MG63 (cell line): Measurements from ENCODE around the gene VKORC1. TPM values are rescaled to one million over a fixed set of nuclear protein-coding genes. Genes with fewer than 3 reads are reported as not detected.

Experiments used
- DNase-seq: peaks from one replicate; pipeline ENCODE4 v3.0.0-alpha.2; 2020
- H3K27me3 ChIP-seq: fragments of 250-450 bp; sonication (Bioruptor Pico); 2 replicates; pipeline ENCODE4 v1.5.1; 2020; ENCODE audit warnings: mild to moderate bottlenecking, moderate library complexity
- H3K36me3 ChIP-seq: fragments of 250-450 bp; sonication (Bioruptor Pico); 2 replicates; pipeline ENCODE4 v1.5.1; 2020; ENCODE audit warnings: mild to moderate bottlenecking, moderate library complexity
- H3K4me3 ChIP-seq: fragments of 250-450 bp; sonication (Bioruptor Pico); 2 replicates; pipeline ENCODE4 v1.5.1; 2020; ENCODE audit warnings: mild to moderate bottlenecking, moderate library complexity
- H3K9me3 ChIP-seq: fragments of 250-450 bp; sonication (Bioruptor Pico); 2 replicates; pipeline ENCODE4 v1.5.1; 2020; ENCODE audit warnings: mild to moderate bottlenecking, moderate library complexity
- total RNA-seq: library from RNA; depleted of rRNA; stranded (reverse); fragments of >200 nt; shearing (Covaris generic); gene quantifications from 2 replicates; pipeline ENCODE4 v1.2.3, GENCODE V29; 2014; ENCODE audit warnings: low replicate concordance

VKORC1 gene
- total RNA-seq, 1 experiment from 2014 or later, result 146 TPM

DNA sequence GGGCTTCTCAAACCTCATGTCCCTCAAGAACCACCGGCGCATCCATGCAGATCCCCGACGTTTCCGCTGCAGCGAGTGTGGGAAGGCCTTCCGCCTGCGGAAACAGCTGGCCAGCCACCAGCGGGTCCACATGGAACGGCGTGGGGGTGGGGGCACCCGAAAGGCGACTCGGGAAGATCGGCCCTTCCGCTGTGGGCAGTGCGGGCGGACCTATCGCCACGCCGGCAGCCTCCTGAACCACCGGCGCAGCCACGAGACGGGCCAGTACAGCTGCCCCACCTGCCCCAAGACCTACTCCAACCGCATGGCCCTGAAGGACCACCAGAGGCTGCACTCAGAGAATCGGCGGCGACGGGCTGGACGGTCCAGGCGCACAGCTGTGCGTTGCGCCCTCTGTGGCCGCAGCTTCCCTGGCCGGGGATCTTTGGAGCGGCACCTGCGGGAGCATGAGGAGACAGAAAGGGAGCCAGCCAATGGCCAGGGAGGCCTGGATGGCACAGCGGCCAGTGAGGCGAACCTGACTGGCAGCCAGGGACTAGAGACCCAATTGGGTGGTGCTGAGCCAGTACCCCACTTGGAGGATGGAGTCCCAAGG is 14.5 kb downstream of the VKORC1 start:
- no peak for DNase-seq
- H3K9me3 ChIP-seq, result no peaks in the 10 kb centered on the region
- no peak overlapping the region for H3K4me3 ChIP-seq
- no peaks in the 10 kb centered on the region for H3K27me3 ChIP-seq
- H3K36me3 ChIP-seq, result peaks cover 67% of the 10 kb centered on the region

DNA sequence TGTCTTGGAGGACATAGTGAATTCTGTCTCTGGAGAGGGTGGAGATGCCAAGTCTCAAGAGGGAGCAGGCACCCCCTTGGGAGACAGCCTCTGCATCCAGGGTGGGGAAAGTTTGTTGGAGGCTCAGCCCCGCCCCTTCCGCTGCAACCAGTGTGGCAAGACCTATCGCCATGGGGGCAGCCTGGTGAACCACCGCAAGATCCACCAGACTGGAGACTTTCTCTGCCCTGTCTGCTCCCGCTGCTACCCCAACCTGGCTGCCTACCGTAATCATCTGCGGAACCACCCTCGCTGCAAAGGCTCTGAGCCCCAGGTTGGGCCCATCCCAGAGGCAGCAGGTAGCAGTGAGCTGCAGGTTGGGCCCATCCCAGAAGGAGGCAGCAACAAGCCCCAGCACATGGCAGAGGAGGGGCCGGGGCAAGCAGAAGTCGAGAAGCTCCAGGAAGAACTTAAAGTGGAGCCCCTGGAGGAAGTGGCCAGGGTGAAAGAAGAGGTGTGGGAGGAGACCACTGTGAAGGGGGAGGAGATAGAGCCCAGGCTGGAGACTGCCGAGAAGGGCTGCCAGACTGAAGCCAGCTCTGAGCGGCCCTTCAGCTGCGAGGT is 15.2 kb downstream of the VKORC1 start:
- no peaks in the 10 kb centered on the region for H3K9me3 ChIP-seq
- peaks cover 63% of the 10 kb centered on the region for H3K36me3 ChIP-seq
- no peak overlapping the region for H3K4me3 ChIP-seq
- H3K27me3 ChIP-seq, result no peaks in the 10 kb centered on the region
- DNase-seq, result no peak

DNA sequence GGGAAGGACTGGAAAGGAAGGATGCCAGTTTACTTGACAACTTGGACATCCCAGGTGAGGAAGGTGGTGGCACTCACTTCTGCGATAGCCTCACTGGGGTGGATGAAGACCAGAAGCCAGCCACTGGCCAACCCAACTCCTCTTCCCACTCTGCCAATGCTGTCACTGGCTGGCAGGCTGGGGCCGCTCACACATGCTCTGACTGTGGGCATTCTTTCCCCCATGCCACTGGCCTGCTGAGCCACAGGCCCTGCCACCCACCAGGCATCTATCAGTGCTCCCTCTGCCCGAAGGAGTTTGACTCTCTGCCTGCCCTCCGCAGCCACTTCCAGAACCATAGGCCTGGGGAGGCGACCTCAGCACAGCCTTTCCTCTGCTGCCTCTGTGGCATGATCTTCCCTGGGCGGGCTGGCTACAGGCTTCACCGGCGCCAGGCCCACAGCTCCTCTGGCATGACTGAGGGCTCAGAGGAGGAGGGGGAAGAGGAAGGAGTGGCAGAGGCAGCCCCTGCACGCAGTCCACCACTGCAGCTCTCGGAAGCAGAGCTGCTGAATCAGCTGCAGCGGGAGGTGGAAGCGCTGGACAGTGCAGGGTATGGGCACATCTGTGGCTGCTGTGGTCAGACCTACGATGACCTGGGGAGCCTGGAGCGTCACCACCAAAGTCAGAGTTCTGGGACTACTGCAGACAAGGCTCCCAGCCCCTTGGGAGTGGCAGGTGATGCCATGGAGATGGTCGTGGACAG is 15.8 kb downstream of the VKORC1 start:
- peaks cover 59% of the 10 kb centered on the region for H3K36me3 ChIP-seq

DNA sequence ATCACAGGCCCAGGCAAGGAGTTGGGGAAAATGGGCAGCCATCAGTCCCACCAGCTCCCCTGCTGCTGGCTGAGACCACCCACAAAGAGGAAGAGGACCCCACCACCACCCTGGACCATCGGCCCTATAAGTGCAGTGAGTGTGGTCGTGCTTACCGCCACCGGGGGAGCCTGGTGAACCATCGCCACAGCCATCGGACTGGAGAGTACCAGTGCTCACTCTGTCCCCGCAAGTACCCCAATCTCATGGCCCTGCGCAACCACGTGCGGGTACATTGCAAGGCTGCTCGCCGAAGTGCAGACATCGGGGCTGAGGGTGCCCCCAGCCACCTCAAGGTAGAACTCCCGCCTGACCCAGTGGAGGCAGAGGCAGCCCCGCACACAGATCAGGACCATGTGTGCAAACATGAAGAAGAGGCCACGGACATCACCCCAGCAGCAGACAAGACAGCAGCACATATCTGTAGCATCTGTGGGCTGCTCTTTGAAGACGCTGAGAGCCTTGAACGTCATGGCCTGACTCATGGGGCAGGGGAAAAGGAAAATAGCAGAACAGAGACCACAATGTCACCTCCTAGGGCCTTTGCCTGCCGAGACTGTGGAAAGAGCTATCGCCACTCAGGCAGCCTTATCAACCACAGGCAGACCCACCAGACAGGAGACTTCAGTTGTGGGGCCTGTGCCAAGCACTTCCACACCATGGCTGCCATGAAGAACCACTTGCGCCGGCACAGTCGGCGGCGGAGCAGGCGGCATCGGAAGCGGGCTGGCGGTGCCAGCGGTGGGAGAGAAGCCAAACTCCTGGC is 16.8 kb downstream of the VKORC1 start:
- Histone ChIP-seq H3K27me3 (no peaks in the 10 kb centered on the region), H3K4me3 (no peak overlapping the region), H3K36me3 (peaks cover 56% of the 10 kb centered on the region), H3K9me3 (no peaks in the 10 kb centered on the region)
- no peak for DNase-seq

More for the DNA sequence above, 15.8 kb downstream of the VKORC1 start:
- no peaks in the 10 kb centered on the region for H3K27me3 ChIP-seq
- DNase-seq, result no peak
- no peaks in the 10 kb centered on the region for H3K9me3 ChIP-seq
- no peak overlapping the region for H3K4me3 ChIP-seq

DNA sequence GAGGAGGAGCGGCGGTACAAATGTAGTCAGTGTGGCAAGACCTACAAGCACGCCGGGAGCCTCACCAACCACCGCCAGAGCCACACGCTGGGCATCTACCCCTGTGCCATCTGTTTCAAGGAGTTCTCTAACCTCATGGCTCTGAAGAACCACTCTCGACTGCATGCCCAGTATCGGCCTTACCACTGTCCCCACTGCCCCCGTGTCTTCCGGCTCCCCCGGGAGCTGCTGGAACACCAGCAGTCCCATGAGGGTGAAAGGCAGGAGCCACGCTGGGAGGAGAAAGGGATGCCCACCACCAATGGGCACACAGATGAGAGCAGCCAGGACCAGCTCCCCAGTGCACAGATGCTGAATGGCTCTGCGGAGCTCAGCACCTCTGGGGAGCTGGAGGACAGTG is 17.6 kb downstream of the VKORC1 start:
- Histone ChIP-seq H3K9me3 (no peaks in the 10 kb centered on the region), H3K4me3 (no peak overlapping the region), H3K36me3 (peaks cover 56% of the 10 kb centered on the region), H3K27me3 (no peaks in the 10 kb centered on the region)
- no peak for DNase-seq

DNA sequence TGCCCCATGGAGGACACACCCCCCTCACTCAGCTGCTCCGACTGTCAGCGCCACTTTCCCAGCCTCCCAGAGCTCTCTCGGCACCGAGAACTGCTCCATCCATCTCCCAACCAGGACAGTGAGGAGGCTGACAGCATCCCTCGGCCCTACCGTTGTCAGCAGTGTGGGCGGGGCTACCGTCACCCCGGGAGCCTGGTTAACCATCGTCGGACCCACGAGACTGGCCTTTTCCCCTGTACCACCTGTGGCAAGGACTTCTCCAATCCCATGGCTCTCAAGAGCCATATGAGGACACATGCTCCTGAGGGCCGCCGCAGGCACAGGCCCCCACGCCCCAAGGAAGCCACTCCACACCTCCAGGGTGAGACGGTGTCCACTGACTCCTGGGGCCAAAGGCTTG is 18.3 kb downstream of the VKORC1 start:
- H3K4me3 ChIP-seq, result no peak overlapping the region
- H3K36me3 ChIP-seq, result peaks cover 56% of the 10 kb centered on the region
- H3K27me3 ChIP-seq, result no peaks in the 10 kb centered on the region
- DNase-seq, result no peak
- H3K9me3 ChIP-seq, result no peaks in the 10 kb centered on the region

DNA sequence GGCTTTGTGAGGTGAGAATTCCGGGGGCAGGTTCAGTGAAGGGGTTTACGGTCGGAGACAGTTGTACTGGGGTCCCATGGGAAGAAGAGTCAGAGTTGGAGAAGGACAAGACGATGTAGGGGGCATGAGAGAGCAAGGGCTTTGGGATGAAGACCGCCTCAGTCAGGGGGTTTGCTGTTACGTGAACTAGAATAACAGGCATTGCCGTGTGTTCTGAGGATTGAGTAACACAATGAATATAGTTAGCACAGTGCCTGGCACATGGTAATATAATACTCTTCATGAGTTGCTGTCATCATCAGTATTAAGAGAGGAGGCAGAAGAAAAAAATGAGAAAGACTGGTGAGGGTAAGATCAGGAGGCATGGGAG is 19.8 kb downstream of the VKORC1 start:
- no peak for DNase-seq
- no peaks in the 10 kb centered on the region for H3K27me3 ChIP-seq
- H3K9me3 ChIP-seq, result no peaks in the 10 kb centered on the region
- peak overlapping the region; percentile 94 for H3K4me3 ChIP-seq
- H3K36me3 ChIP-seq, result peaks cover 43% of the 10 kb centered on the region

DNA sequence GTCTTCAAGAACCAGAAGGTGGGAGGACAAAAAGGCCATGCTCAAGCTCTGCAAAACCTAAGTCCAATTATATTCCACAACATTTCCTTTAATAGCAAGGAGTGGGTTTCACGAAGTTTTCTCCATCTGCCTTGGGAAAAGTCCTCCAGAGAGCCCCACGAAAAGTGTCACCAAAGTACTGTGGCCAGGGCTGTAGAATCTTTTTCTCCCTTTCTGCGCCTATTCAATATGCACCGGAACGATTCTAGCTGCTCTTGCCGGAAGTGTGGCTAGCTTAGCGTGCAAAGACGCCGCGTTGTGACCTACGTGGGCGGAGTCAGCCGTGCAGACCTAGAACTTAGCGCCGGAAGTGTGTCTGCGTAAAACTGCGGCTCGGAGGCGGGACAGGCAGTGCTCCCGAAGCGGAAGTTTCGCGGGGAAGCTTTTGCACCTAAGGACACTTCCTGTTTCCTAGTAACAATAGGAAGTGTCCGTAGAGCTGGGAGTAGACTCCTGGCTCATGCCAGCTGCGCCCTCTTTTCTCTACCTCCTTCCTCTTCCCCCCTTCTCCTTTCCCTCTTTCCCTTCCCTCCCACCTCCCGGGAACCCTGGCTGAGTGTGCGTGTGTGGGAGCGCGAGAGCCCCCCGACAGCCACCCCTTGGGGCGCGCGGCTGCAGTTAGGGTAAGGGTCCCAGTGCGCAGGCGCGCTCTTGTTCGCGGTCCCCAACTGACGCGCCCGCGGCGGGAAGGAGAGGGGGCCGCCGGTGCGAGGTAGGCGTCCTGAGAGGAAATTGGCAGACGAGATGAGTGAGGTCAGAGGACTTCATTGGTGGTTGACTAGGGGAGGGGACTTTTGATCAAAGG is 20.4 kb downstream of the VKORC1 start, which contains the start of the genes ZNF646 and ZNF668:
Gene ZNF646, plus strand, starts transcription at position 453 of the 844 bp plus-strand sequence. CDS start 1,903 bp downstream, outside the sequence.
Gene ZNF668, minus strand, starts transcription at position 271 of the 844 bp plus-strand sequence. CDS start 9,781 bp downstream, outside the sequence.
- DNase-seq, result peak; percentile 100
- Histone ChIP-seq H3K36me3 (peaks cover 39% of the 10 kb centered on the region), H3K4me3 (peak within 1 kb of the TSS; percentile 94)

DNA sequence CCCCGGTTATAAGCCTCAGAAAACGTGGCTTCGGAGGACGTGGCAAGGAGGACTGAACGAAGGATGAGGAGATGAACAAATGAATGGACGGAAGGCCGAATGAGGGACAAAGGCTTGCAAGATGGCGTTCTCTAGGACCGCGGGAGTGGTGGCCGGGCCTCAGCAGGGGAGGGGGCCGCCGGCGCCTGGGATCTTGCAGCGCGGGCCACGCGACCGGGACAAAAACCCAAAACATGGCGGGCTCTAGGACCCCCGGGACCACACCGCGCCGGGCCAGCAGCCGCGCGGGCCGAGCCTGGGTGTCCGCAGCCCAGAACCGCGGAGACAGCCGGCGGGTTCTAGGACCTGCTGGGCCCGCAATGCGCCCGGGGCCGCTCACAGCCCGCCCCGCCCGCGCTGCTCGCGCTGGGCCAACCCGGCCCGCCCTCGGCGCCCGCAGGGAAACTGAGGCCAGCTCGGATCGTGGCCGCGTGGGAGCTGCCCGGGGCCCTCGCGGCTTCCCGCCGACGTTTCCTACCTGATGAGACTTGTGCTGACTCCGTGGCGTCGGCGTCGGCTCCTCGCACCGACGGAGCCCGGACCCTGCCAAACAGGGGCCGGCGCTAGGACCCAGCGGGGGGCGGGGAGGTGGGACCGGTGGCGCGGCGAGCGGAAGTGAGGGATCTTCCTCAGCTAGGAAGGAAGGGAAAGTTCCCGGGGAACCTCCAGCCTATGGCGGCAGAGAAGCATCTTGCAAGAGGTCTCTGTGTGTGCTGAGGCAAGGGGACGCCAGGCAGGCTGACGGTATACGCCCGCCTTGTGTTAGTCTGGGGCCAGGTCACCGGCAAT is 21.2 kb downstream of the VKORC1 start:
- peak overlapping the region; percentile 94 for H3K4me3 ChIP-seq

More for the DNA sequence above, 20.4 kb downstream of the VKORC1 start, which contains the start of the genes ZNF646 and ZNF668:
- no peaks in the 10 kb centered on the region for H3K9me3 ChIP-seq
- H3K27me3 ChIP-seq, result no peaks in the 10 kb centered on the region

DNA sequence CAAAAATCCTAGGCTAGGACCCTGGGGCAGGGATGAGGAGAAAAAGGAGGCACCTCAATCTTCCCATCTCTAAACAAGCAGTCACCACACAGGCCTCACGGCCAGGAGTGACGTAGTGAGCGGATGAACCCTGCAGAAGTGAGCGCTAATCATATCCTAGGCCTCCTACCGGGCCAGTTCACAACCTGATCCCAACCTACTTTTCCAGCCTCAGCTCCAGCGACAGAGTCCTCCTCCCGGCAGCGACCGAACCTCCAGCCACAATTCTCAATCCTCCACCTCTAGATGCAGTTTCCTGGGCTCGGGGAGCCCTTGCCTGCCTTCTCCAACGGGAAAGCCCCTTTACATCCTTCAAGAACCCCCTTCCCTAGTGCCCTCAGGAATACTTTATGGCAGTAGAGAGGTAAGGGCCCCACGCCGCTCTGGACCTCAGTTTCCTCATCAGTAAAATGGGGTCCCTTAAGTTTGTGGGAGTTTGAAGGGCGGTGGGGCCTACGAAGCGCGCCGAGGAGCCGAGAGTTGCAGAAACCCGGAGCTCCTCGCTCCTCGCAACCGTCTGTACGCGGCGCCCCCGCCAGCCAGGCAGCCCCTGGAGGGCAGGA is 22.0 kb downstream of the VKORC1 start:
- Histone ChIP-seq H3K27me3 (no peaks in the 10 kb centered on the region), H3K36me3 (peaks cover 28% of the 10 kb centered on the region), H3K9me3 (no peaks in the 10 kb centered on the region), H3K4me3 (peak overlapping the region; percentile 94)
- peak; percentile 71 for DNase-seq

More for the DNA sequence above, 21.2 kb downstream of the VKORC1 start:
- peaks cover 34% of the 10 kb centered on the region for H3K36me3 ChIP-seq
- DNase-seq, result peak; percentile 97
- no peaks in the 10 kb centered on the region for H3K9me3 ChIP-seq
- H3K27me3 ChIP-seq, result no peaks in the 10 kb centered on the region

DNA sequence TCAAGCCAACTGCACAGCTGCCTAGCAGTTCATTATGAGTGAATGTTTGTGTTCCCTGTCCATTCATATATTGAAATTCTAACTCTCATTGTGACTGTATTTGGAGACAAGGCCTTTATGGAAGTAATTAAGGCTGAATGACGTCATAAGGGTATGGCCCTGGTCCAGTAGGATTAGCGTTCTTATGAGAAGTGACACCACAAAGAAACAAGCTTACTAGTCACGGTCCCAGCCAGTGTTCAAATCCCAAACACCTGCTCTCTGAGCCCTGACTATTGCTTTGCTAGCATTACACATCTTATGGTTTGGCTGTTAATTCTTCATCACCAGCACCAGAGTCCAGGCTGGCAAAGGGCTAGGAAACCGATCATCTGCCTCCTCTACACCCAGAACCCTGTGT is 22.7 kb downstream of the VKORC1 start:
- Histone ChIP-seq H3K4me3 (peak overlapping the region; percentile 94), H3K27me3 (no peaks in the 10 kb centered on the region), H3K36me3 (peaks cover 26% of the 10 kb centered on the region), H3K9me3 (no peaks in the 10 kb centered on the region)
- peak; percentile 63 for DNase-seq

DNA sequence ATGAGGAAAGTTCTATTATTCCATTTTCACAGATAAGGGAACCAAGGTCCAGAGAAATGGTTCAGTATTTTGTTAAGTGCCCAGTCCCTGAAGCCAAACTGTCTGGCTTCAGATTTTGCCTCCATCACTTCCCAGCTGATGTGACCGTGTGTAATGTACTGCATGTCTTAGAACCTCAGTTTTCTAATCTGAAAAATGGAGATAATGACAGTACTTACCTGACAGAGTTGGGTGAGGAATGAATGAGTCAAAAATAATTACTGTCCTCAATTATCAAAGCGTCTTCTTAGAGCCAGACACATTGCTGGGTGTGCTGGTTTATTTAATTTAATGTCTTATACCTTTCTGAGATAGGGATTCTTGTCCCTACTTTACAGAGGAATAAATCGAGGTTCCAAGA is 27.3 kb downstream of the VKORC1 start:
- H3K27me3 ChIP-seq, result no peaks in the 10 kb centered on the region
- no peak overlapping the region for H3K4me3 ChIP-seq
- no peaks in the 10 kb centered on the region for H3K9me3 ChIP-seq
- peaks cover 38% of the 10 kb centered on the region for H3K36me3 ChIP-seq
- no peak for DNase-seq

DNA sequence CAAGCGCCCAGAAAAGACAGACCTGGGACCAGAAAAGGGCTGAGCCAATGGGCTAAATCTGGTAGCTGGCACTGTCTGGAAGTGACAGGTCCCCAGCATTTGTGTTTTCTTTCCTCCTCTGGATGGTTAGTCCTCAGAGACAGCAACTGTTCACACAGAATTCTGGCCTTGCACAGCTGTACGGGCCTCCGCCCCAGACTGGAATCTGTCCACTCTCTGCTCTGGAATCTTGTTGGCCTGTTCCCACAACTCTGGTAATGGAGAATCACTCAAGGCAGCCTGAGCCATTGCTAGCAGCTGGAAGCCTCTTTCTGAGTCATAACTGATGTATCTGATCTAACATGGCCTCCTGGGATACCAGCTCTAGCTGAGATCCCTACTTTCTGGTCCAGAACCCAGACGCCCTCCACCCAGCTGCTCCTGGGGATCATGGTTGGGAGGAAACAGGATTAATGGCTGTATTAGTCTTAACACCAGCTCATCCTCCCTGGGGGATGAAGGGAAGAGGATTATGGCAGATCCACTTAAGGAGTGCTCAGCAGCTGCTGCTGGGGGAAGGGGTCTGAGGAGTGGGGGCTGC is 29.6 kb downstream of the VKORC1 start:
- Histone ChIP-seq H3K27me3 (no peaks in the 10 kb centered on the region), H3K9me3 (no peaks in the 10 kb centered on the region), H3K36me3 (peaks cover 59% of the 10 kb centered on the region), H3K4me3 (peak overlapping the region; percentile 4; the same call in 1 of the 2 replicates)
- peak; percentile 95 for DNase-seq

DNA sequence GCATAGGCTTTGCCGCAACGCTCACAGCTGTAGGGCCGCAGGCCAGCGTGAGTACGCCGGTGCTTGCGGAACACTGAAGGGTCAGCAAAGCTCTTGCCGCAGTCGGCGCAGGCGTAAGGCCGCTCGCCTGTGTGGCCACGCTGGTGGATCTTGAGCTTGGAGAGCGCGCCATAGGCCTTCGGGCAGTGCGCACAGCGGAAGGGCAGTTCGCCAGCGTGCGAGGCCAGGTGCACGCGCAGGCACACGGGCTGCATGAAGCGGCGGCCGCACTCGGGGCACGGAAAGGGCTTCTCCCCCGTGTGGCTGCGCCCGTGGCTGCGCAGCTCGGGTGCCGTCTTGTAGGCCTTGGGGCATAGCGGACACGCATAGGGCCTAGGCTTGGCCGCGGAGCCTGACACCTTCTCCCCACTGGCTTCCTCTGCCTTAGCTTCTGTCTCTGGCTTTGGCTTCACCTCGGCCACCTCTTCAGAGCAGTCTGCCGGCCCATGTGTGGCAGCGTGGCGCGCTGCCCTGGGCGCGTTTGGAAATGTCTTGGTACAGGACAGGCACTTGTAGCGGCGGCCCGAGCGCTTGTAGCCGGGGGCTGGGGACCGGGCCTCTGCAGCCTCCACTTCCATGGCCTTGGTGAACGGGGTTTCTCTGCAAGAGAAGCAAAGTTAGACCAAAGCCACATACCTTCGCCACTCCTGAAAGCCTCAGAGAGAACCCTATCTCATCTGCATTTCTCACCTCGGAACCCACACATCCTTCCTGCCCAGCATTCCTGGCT is 30.6 kb downstream of the VKORC1 start:
- H3K27me3 ChIP-seq, result no peaks in the 10 kb centered on the region
- no peak overlapping the region for H3K4me3 ChIP-seq
- peaks cover 68% of the 10 kb centered on the region for H3K36me3 ChIP-seq
- DNase-seq, result no peak
- no peaks in the 10 kb centered on the region for H3K9me3 ChIP-seq
